AG10803 (cell line): ENCODE data around the gene GJC3.

Experiments
- DNase-seq: peaks from one replicate; pipeline ENCODE4 v3.0.0; 2010; ENCODE audit warnings: low read depth
- H3K4me3 ChIP-seq: 2 replicates; pipeline ENCODE4 v1.5.1; 2011; ENCODE audit warnings: mild to moderate bottlenecking, low read length, control low read depth
- CTCF ChIP-seq: conservative IDR thresholded peaks from 2 replicates; pipeline ENCODE4 v1.5.1; 2011; ENCODE audit warnings: mild to moderate bottlenecking, low read length, control low read depth, inconsistent platforms

Gene GJC3

GRCh38 chr7:99881370-99881769, 48.0 kb downstream of the GJC3 start:
- no peak for DNase-seq
- H3K4me3 ChIP-seq = no peak overlapping the region
- no peak for TF ChIP-seq CTCF

DNA sequence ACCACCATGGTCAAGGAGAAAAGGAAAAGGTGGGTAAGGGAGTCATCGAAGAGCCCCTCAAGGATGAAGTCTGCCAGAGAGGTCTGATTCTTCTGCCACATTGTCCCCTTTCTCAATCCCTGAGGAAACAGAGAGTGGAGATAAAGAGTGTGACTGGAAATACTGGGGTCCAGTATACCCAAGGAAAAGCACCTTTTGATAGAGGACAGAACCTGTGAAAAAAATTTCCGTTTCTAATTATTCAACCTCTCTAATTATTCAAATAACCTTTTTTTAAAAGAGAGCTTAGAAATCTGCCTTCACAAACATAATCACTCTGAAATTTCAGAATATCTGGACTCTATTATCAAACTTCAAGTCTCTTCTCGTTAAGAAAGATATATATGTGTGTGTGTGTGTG, 52.5 kb downstream of the GJC3 start, which contains the start of gene OR2AE1:
Gene OR2AE1 (minus strand): TSS at position 101 of the 400 bp plus-strand sequence. CDS start 0 bp downstream, at position 101.
- no peak for DNase-seq
- H3K4me3 ChIP-seq = no peak within 1 kb of the TSS
- TF ChIP-seq CTCF = no peak

- no peak for TF ChIP-seq CTCF
- DNase-seq = no peak
- no peak overlapping the region for H3K4me3 ChIP-seq
Observed at GRCh38 chr7:99876491-99876890, 52.9 kb downstream of the GJC3 start.
